Neural cell (in vitro differentiated cells): ENCODE results near the gene PIGS.

Source experiments
- EZH2 ChIP-seq: fragments of 200-600, 300-800 bp; shearing (Covaris generic), sonication (generic); IDR thresholded peaks from 2 replicates; pipeline ENCODE4 v1.6.1; 2014; ENCODE audit warnings: antibody characterized with exemption, low read length, borderline replicate concordance, mild to moderate bottlenecking; ENCODE audit not compliant: insufficient read depth, poor library complexity, severe bottlenecking
- RAD21 ChIP-seq: fragments of 450-650 bp; conservative IDR thresholded peaks from 2 replicates; pipeline ENCODE4 v1.6.1; 2014; ENCODE audit warnings: antibody characterized with exemption, mild to moderate bottlenecking, moderate library complexity

DNA sequence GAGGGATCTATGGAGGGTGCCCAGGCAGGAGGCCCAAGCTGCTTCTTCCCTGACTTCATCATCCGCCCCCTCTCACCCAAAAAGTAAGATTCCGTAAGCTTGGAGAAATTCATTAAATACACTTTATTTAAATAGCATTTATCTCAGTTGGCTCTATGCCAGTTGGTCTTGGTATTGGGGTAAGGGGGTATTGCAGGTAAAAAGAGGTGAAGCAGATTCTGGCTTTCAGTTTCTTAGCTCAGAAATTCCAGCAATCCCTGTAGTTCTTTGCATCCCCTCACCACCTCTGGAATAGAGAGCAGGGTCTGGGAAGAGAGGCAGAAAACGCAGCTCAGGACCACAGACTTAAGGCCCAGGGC, 6.1 kb upstream of the PIGS start:
- no peak for TF ChIP-seq RAD21
- no peak for TF ChIP-seq EZH2
